ENCODE results near the gene SNX8.

The SNX8 gene

GRCh38 chr7:2205036-2205780 lies 109.0 kb downstream of the SNX8 start:
- Mint-ChIP-seq H3K27me3 (ENCODE audit: low read depth) (peaks cover 7% of the 10 kb centered on the region), H3K4me3 (no peak overlapping the region), H3K36me3 (ENCODE audit: low read depth) (peaks cover 30% of the 10 kb centered on the region), H3K27ac (no peak overlapping the region), H3K4me1 (peaks cover 39% of the 10 kb centered on the region), H3K9me3 (no peaks in the 10 kb centered on the region)
- no peak for TF ChIP-seq CTCF (IDR thresholded peaks at IDR 0.05; ENCODE audit: unreplicated experiment in 3 of 3)

GRCh38 chr7:2204446-2204845 lies 109.8 kb downstream of the SNX8 start:
- H3K4me1 Mint-ChIP-seq = peaks cover 39% of the 10 kb centered on the region
- H3K4me3 Mint-ChIP-seq = no peak overlapping the region
- H3K27ac Mint-ChIP-seq = peak overlapping the region in 2 of 3 experiments; percentile 24 to 59
- H3K27me3 Mint-ChIP-seq (ENCODE audit: low read depth) = peaks cover 7% of the 10 kb centered on the region
- no peak for TF ChIP-seq CTCF (IDR thresholded peaks at IDR 0.05; ENCODE audit: unreplicated experiment in 3 of 3)
- no peaks in the 10 kb centered on the region for H3K9me3 Mint-ChIP-seq
- peaks cover 34% of the 10 kb centered on the region for H3K36me3 Mint-ChIP-seq (ENCODE audit: low read depth)

GRCh38 chr7:2203766-2204300 lies 110.4 kb downstream of the SNX8 start:
- H3K27ac Mint-ChIP-seq = peak overlapping the region; percentile 24 to 65 (median 61)
- H3K4me3 Mint-ChIP-seq = peak overlapping the region in 1 of 3 experiments; percentile 20
- peak in 1 of 3 experiments; percentile 2 for TF ChIP-seq CTCF (IDR thresholded peaks at IDR 0.05; ENCODE audit: unreplicated experiment in 3 of 3)
- peaks cover 4% of the 10 kb centered on the region for H3K27me3 Mint-ChIP-seq (ENCODE audit: low read depth)
- H3K9me3 Mint-ChIP-seq = no peaks in the 10 kb centered on the region
- H3K36me3 Mint-ChIP-seq (ENCODE audit: low read depth) = peaks cover 35% of the 10 kb centered on the region
- peaks cover 39% of the 10 kb centered on the region for H3K4me1 Mint-ChIP-seq

GRCh38 chr7:2202901-2203765 lies 111.1 kb downstream of the SNX8 start:
- Mint-ChIP-seq H3K27me3 (ENCODE audit: low read depth) (peaks cover 4% of the 10 kb centered on the region), H3K36me3 (ENCODE audit: low read depth) (peaks cover 28% of the 10 kb centered on the region), H3K4me3 (no peak overlapping the region), H3K27ac (peak overlapping the region in 2 of 3 experiments; percentile 61 to 65), H3K9me3 (no peaks in the 10 kb centered on the region), H3K4me1 (peaks cover 39% of the 10 kb centered on the region)
- peak; percentile 14 to 28 (median 19) for TF ChIP-seq CTCF (IDR thresholded peaks at IDR 0.05; ENCODE audit: unreplicated experiment in 3 of 3)

- Mint-ChIP-seq H3K4me1 (peaks cover 39% of the 10 kb centered on the region), H3K27me3 (ENCODE audit: low read depth) (peaks cover 8% of the 10 kb centered on the region), H3K9me3 (no peaks in the 10 kb centered on the region), H3K36me3 (ENCODE audit: low read depth) (peaks cover 24% of the 10 kb centered on the region), H3K27ac (no peak overlapping the region), H3K4me3 (no peak overlapping the region)
- TF ChIP-seq CTCF (IDR thresholded peaks at IDR 0.05; ENCODE audit: unreplicated experiment in 3 of 3) = no peak
Observed at GRCh38 chr7:2202361-2202761, 111.9 kb downstream of the SNX8 start.

Measured in nephron (organoid).